ENCODE results near the gene RAB8B. TPM values are rescaled to one million over a fixed set of nuclear protein-coding genes. Genes with fewer than 3 reads are reported as not detected.
A peak's percentile ranks its signal among the peaks of the same experiment; 100 is the strongest.

RAB8B gene
- total and polyA plus RNA-seq, 9 of the 15 experiments (the other 6 are each of a cell fraction or from before 2014, with no cell fraction given) = 7.8 to 32.1 (median 24.2) TPM

DNA sequence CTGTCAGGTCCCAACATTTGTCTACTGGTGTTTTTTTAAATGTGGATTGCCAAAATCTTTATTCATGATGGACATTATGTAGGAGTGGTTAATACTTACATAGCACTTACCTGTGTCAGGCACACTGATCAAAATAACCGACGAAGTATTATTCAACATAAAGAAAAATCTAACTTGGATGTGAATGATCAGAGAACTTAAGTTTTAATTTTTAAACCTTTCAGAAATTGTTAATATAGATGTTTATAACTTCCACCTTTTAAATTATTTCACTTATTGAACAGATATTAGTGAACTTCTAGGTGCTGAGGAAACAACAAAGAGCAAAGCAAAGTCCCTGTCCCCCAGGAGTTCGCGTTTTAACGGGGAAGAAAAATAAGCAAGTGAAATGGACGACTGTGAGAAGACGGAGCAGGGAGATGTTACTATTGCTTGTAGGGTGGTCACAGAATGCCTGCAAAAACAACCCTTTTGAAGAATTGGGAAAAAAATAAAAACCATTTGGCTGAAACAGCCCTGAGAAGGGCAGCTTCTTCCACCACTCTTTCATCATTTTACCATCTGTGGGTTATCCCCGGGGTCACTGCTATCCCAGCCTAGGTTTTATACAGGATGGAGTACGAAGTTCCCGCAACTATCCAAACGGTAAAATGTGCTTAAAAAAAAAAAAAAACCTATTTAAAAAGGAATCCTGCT, 87.1 kb downstream of the RAB8B start:
- no peaks in the 10 kb centered on the region for H3K79me2 ChIP-seq (ENCODE audit: control insufficient read depth, insufficient read depth, low read length)
- 9% methylated on average over 11 of the region's 11 CpGs for WGBS (ENCODE audit: insufficient coverage, low coverage, missing lambda C conversion rate)
- intact Hi-C loops (cut with micrococcal nuclease) (loop anchor here (2.0 to 5.0 kb wide), 2 partner anchors 84 to 120 kb away; partner anchors contain the start of gene RPS27L), in situ Hi-C loops (cut with MboI) (loop anchor here (25.0 kb wide), 1 partner anchor 786 kb away; no protein-coding TSS in a partner anchor)
- ChIA-PET CTCF (ENCODE audit: low intra/inter-chr PET ratio) (interaction anchor here (0.8 kb wide), 1 partner anchor 126 kb away, joined by 3 read pairs; no protein-coding TSS in a partner anchor), POLR2A (interaction anchor here (0.6 to 1.4 kb wide), 16 partner anchors 10 to 1213 kb away, joined by 3 to 7 read pairs (median 3); partner anchors contain the start of gene USP3)
- H2AFZ ChIP-seq (ENCODE audit: low read depth, low read length) = peak overlapping the region; percentile 90
- peaks cover 12 to 18% of the 10 kb centered on the region in 2 experiments; a peak in 4 of 5 replicates for H3K4me1 ChIP-seq (replicated peaks in 1 of 2; ENCODE audit: control insufficient read depth in 2 of 2, insufficient read depth in 2 of 2, low read length in 2 of 2)
- BruUV-seq (replicated peaks) = TSS peak; percentile 91
- H3K4me2 ChIP-seq (ENCODE audit: insufficient read depth, low read length) = peak overlapping the region; percentile 86
- DNase-seq (ENCODE audit: extremely low read depth in 1 of 4, low spot score in 3 of 4) = peak in 1 of 4 experiments; percentile 20
- peak overlapping the region; percentile 86 to 91; a peak in 3 of 4 replicates for H3K9ac ChIP-seq (ENCODE audit: insufficient read depth in 1 of 2, low read depth in 2 of 2, low read length in 2 of 2)
- 0 out of 3 replicates have a peak, but pooled peaks cover 3% of the 10 kb centered on the region for H3K36me3 ChIP-seq (ENCODE audit: control insufficient read depth, insufficient read depth, low read length)
- no peaks in the 10 kb centered on the region for H3K9me1 ChIP-seq (ENCODE audit: control insufficient read depth, insufficient read depth, low read length)
- no peaks in the 10 kb centered on the region for H3K9me3 ChIP-seq (replicated peaks; ENCODE audit: control insufficient read depth, insufficient read depth, low read depth, low read length)
- H3K27ac ChIP-seq (ENCODE audit: extremely low read depth, low read depth, low read length) = peak overlapping the region; percentile 82
- peak overlapping the region; percentile 59 for H3K4me3 ChIP-seq
- no peak for FAIRE-seq
- ATAC-seq = peak; percentile 40
- no peaks in the 10 kb centered on the region for H4K20me1 ChIP-seq (replicated peaks; ENCODE audit: control insufficient read depth, insufficient read depth, low read length)
- H3K27me3 ChIP-seq (ENCODE audit: control insufficient read depth in 2 of 2, insufficient read depth in 2 of 2, low read length in 2 of 2) = no peaks in the 10 kb centered on the region
- TF ChIP-seq, protein P1, sequence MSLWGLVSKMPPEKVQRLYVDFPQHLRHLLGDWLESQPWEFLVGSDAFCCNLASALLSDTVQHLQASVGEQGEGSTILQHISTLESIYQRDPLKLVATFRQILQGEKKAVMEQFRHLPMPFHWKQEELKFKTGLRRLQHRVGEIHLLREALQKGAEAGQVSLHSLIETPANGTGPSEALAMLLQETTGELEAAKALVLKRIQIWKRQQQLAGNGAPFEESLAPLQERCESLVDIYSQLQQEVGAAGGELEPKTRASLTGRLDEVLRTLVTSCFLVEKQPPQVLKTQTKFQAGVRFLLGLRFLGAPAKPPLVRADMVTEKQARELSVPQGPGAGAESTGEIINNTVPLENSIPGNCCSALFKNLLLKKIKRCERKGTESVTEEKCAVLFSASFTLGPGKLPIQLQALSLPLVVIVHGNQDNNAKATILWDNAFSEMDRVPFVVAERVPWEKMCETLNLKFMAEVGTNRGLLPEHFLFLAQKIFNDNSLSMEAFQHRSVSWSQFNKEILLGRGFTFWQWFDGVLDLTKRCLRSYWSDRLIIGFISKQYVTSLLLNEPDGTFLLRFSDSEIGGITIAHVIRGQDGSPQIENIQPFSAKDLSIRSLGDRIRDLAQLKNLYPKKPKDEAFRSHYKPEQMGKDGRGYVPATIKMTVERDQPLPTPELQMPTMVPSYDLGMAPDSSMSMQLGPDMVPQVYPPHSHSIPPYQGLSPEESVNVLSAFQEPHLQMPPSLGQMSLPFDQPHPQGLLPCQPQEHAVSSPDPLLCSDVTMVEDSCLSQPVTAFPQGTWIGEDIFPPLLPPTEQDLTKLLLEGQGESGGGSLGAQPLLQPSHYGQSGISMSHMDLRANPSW (CRISPR knock-in tag; IDR thresholded peaks at IDR 0.05) = no peak
- 0 out of 2 replicates have a peak, but pooled peaks have one; percentile 28 for TF ChIP-seq PML (IDR thresholded peaks at IDR 0.05; ENCODE audit: low read length)
- 0 out of 2 replicates have a peak, but pooled peaks have one; percentile 52 for TF ChIP-seq SMARCC2 (IDR thresholded peaks at IDR 0.05; ENCODE audit: low read depth)
- peak; percentile 7 for TF ChIP-seq KDM5B (IDR thresholded peaks at IDR 0.05; ENCODE audit: insufficient replicate concordance, low read depth, low read length)
- peak; percentile 8 for TF ChIP-seq RBBP5 (IDR thresholded peaks at IDR 0.05; ENCODE audit: borderline replicate concordance, insufficient read depth, low read length, poor library complexity, severe bottlenecking)
- TF ChIP-seq, protein P2, sequence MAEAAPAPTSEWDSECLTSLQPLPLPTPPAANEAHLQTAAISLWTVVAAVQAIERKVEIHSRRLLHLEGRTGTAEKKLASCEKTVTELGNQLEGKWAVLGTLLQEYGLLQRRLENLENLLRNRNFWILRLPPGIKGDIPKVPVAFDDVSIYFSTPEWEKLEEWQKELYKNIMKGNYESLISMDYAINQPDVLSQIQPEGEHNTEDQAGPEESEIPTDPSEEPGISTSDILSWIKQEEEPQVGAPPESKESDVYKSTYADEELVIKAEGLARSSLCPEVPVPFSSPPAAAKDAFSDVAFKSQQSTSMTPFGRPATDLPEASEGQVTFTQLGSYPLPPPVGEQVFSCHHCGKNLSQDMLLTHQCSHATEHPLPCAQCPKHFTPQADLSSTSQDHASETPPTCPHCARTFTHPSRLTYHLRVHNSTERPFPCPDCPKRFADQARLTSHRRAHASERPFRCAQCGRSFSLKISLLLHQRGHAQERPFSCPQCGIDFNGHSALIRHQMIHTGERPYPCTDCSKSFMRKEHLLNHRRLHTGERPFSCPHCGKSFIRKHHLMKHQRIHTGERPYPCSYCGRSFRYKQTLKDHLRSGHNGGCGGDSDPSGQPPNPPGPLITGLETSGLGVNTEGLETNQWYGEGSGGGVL (CRISPR knock-in tag; IDR thresholded peaks at IDR 0.05) = no peak
- TF ChIP-seq SMARCE1 (IDR thresholded peaks at IDR 0.05) = peak; percentile 51; the same call in 1 of the 2 replicates
- TF ChIP-seq, protein P3, sequence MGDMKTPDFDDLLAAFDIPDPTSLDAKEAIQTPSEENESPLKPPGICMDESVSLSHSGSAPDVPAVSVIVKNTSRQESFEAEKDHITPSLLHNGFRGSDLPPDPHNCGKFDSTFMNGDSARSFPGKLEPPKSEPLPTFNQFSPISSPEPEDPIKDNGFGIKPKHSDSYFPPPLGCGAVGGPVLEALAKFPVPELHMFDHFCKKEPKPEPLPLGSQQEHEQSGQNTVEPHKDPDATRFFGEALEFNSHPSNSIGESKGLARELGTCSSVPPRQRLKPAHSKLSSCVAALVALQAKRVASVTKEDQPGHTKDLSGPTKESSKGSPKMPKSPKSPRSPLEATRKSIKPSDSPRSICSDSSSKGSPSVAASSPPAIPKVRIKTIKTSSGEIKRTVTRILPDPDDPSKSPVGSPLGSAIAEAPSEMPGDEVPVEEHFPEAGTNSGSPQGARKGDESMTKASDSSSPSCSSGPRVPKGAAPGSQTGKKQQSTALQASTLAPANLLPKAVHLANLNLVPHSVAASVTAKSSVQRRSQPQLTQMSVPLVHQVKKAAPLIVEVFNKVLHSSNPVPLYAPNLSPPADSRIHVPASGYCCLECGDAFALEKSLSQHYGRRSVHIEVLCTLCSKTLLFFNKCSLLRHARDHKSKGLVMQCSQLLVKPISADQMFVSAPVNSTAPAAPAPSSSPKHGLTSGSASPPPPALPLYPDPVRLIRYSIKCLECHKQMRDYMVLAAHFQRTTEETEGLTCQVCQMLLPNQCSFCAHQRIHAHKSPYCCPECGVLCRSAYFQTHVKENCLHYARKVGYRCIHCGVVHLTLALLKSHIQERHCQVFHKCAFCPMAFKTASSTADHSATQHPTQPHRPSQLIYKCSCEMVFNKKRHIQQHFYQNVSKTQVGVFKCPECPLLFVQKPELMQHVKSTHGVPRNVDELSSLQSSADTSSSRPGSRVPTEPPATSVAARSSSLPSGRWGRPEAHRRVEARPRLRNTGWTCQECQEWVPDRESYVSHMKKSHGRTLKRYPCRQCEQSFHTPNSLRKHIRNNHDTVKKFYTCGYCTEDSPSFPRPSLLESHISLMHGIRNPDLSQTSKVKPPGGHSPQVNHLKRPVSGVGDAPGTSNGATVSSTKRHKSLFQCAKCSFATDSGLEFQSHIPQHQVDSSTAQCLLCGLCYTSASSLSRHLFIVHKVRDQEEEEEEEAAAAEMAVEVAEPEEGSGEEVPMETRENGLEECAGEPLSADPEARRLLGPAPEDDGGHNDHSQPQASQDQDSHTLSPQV (IDR thresholded peaks at IDR 0.05) = 0 out of 2 replicates have a peak, but pooled peaks have one; percentile 17
- TF ChIP-seq NFRKB (IDR thresholded peaks at IDR 0.05; ENCODE audit: low read depth) = peak; percentile 68; the same call in 1 of the 2 replicates
- no peak for TF ChIP-seq NR4A1 (CRISPR knock-in tag; IDR thresholded peaks at IDR 0.05)
- 0 out of 2 replicates have a peak, but pooled peaks have one; percentile 34 for TF ChIP-seq NR4A1 (tag; IDR thresholded peaks at IDR 0.05)
